Measurements from ENCODE around the gene DNAL1. TPM values are rescaled to one million over a fixed set of nuclear protein-coding genes. Genes with fewer than 3 reads are reported as not detected.

DNAL1 gene
- total and polyA plus RNA-seq, 2 of the 13 experiments (the other 11 are each of a cell fraction or from before 2014, with no cell fraction given) = 1.4 to 13.3 TPM

DNA sequence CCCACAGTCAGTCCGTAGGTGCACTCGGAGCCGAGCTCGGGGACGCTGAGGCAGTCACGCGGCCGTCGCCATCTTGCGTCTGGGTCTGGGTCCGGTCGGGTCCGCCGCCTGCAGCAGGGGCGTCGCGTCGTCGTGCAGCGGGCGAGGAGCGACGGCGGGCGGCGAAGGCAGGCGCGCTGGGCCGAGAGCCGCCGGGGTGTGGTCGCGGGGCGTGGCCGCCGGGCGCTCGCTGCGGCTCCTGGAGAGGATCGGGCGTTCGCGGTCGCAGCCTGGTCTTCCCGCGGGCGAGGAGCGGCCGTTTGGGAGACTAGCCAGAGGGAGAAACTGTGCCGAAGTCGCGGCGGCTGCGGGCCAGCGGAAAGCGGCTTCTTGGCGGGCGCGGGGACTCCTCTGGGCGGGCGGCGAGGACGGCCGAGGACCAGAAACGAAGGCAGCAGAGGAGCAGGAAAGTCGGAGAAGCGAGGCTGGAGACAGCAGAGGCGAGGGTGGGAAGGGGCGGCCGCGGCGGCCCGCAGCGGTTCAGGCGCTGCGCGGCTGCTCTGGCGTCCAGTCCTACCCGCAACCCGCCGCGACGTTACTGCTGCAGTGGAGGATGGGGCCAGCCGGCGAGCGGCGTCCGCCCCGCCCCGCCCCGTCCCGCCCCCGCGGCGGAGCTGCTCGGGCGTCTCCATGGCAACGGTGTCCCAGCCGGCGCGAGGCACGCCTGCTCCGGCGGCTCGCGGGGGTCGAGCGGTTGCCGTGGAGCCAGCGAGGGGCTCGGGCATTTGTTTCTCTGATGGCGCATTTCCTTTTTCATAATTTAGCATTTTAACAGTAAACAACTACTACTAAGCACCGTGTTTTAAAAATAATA lies 69.2 kb downstream of the DNAL1 start, which contains the start of gene PNMA1 (continued):
- TF ChIP-seq, protein P1, sequence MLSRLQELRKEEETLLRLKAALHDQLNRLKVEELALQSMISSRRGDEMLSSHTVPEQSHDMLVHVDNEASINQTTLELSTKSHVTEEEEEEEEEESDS (CRISPR knock-in tag; IDR thresholded peaks at IDR 0.05; ENCODE audit: borderline replicate concordance) = no peak
- TF ChIP-seq NCOA2 (CRISPR knock-in tag; IDR thresholded peaks at IDR 0.05) (no peak), ARNTL (CRISPR knock-in tag; IDR thresholded peaks at IDR 0.05) (peak; percentile 65; the same call in 1 of the 2 replicates), SRF (IDR thresholded peaks at IDR 0.05; ENCODE audit: low read depth, low read length) (no peak), ZNF331 (CRISPR knock-in tag; IDR thresholded peaks at IDR 0.05) (0 out of 2 replicates have a peak, but pooled peaks have one; percentile 33), DNMT3B (CRISPR knock-in tag; conservative IDR thresholded peaks at IDR 0.05) (no peak), ZNF30 (CRISPR knock-in tag; IDR thresholded peaks at IDR 0.05) (no peak), NRL (CRISPR knock-in tag; IDR thresholded peaks at IDR 0.05; ENCODE audit: borderline replicate concordance) (0 out of 2 replicates have a peak, but pooled peaks have one; percentile 21), POLR2G (IDR thresholded peaks at IDR 0.05; ENCODE audit: low read depth, low read length) (peak; percentile 76), CBX2 (IDR thresholded peaks at IDR 0.05; ENCODE audit: low read depth, low read length) (no peak), CBX2 (CRISPR knock-in tag; IDR thresholded peaks at IDR 0.05; ENCODE audit: low read depth) (no peak), SRSF9 (IDR thresholded peaks at IDR 0.05; ENCODE audit: borderline replicate concordance, insufficient read depth, low read depth, low read length, poor library complexity, severe bottlenecking) (no peak), DNMT1 (CRISPR knock-in tag; IDR thresholded peaks at IDR 0.05) (no peak), ZNF724P (CRISPR knock-in tag; IDR thresholded peaks at IDR 0.05; ENCODE audit: borderline replicate concordance) (0 out of 2 replicates have a peak, but pooled peaks have one; percentile 5), KAT8 (CRISPR knock-in tag; IDR thresholded peaks at IDR 0.05) (no peak), TP53 (CRISPR knock-in tag; conservative IDR thresholded peaks at IDR 0.05) (no peak)
- TF ChIP-seq, protein P2, sequence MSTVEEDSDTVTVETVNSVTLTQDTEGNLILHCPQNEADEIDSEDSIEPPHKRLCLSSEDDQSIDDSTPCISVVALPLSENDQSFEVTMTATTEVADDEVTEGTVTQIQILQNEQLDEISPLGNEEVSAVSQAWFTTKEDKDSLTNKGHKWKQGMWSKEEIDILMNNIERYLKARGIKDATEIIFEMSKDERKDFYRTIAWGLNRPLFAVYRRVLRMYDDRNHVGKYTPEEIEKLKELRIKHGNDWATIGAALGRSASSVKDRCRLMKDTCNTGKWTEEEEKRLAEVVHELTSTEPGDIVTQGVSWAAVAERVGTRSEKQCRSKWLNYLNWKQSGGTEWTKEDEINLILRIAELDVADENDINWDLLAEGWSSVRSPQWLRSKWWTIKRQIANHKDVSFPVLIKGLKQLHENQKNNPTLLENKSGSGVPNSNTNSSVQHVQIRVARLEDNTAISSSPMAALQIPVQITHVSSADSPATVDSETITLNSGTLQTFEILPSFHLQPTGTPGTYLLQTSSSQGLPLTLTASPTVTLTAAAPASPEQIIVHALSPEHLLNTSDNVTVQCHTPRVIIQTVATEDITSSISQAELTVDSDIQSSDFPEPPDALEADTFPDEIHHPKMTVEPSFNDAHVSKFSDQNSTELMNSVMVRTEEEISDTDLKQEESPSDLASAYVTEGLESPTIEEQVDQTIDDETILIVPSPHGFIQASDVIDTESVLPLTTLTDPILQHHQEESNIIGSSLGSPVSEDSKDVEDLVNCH (CRISPR knock-in tag; IDR thresholded peaks at IDR 0.05) = no peak; the same call in 1 of the 2 replicates
- TF ChIP-seq, protein P3, sequence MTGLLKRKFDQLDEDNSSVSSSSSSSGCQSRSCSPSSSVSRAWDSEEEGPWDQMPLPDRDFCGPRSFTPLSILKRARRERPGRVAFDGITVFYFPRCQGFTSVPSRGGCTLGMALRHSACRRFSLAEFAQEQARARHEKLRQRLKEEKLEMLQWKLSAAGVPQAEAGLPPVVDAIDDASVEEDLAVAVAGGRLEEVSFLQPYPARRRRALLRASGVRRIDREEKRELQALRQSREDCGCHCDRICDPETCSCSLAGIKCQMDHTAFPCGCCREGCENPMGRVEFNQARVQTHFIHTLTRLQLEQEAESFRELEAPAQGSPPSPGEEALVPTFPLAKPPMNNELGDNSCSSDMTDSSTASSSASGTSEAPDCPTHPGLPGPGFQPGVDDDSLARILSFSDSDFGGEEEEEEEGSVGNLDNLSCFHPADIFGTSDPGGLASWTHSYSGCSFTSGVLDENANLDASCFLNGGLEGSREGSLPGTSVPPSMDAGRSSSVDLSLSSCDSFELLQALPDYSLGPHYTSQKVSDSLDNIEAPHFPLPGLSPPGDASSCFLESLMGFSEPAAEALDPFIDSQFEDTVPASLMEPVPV (CRISPR knock-in tag; IDR thresholded peaks at IDR 0.05) = 0 out of 2 replicates have a peak, but pooled peaks have one; percentile 38
- TF ChIP-seq, protein P4, sequence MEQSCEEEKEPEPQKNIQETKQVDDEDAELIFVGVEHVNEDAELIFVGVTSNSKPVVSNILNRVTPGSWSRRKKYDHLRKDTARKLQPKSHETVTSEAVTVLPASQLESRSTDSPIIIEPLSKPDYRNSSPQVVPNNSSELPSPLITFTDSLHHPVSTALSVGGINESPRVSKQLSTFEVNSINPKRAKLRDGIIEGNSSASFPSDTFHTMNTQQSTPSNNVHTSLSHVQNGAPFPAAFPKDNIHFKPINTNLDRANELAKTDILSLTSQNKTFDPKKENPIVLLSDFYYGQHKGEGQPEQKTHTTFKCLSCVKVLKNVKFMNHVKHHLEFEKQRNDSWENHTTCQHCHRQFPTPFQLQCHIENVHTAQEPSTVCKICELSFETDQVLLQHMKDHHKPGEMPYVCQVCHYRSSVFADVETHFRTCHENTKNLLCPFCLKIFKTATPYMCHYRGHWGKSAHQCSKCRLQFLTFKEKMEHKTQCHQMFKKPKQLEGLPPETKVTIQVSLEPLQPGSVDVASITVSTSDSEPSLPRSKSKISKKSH (CRISPR knock-in tag; IDR thresholded peaks at IDR 0.05; ENCODE audit: borderline replicate concordance) = no peak
- TF ChIP-seq, protein P5, sequence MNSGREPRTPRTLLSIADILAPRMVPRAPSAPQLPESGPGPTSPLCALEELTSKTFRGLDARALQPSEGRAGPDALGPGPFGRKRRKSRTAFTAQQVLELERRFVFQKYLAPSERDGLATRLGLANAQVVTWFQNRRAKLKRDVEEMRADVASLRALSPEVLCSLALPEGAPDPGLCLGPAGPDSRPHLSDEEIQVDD (CRISPR knock-in tag; IDR thresholded peaks at IDR 0.05; ENCODE audit: borderline replicate concordance) = no peak
- TF ChIP-seq, protein P6, sequence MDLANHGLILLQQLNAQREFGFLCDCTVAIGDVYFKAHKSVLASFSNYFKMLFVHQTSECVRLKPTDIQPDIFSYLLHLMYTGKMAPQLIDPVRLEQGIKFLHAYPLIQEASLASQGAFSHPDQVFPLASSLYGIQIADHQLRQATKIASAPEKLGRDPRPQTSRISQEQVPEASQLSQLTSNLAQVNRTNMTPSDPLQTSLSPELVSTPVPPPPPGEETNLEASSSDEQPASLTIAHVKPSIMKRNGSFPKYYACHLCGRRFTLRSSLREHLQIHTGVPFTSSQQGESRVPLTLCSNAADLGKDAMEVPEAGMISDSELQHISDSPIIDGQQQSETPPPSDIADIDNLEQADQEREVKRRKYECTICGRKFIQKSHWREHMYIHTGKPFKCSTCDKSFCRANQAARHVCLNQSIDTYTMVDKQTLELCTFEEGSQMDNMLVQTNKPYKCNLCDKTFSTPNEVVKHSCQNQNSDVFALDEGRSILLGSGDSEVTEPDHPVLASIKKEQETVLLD (CRISPR knock-in tag; IDR thresholded peaks at IDR 0.05; ENCODE audit: low read depth) = peak; percentile 55; the same call in 1 of the 2 replicates

Measured in HepG2 (cell line).